DMS53 treated with DMSO at 0.1 percent for 48 hours (cell line): ENCODE results near the gene KRT13.

Experiments used
- DNase-seq: peaks from one replicate; lab custom pipeline; 2025; ENCODE audit not compliant: unreplicated experiment; lab: John Stamatoyannopoulos, UW

KRT13 gene

DNA sequence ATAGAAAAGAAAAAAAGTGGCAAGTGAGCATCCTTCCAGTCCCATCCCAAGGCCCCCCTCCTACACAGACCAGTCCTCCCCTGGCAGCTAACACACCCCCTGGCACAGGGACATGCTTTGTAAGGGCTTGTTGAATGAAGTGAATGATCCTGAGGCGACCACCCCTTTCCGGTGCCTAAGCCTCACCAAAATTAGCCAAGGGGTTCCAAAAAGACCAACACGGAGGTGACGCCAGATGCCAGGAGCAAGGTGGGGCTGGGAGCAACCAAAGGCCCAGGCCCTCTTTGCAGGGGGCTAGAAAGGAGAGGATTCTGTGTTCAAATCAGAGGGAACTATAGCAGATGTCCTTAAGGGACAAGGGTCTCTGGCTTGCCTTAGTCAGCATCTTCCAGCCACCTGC, 30.0 kb downstream of the KRT13 start:
- DNase-seq, result no peak

DNA sequence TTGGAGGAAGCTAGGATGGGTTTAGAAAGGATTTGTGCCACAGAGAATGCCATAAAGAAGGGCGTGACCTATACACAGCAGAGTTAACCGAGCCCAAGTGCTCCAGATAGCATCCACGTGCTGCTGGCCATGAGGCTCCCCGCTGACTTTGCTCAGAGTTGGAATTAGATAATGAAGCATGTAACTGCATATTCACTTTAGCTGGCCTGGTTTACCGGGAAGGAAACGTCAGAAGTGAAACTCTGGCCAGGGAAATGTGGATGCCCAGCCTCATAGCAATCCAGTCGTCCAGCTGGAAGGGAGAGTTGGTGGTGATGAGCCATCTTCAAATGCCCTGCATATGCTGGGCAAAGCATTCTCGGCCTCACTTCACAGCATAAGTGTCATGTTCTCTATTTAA, 30.5 kb downstream of the KRT13 start:
- no peak for DNase-seq

DNA sequence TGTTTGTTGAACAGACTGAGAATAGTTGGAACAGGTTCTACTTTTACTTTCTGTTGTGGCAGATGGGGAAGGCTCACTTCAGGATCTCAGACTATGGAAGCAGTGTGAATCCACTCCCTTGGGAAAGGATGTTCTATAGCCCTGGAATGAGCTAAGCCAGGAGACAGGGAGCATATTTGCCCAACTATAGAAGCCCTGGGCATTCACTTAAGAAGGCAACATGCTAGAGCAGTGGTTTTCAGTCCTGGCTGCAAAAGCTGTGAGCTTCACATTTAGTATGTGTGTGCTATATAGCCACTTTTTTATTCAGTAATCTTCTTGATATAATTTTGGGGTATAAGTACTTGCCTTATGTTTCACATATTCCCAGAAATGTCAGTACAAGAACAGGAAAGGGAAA, 37.1 kb downstream of the KRT13 start:
- DNase-seq, result no peak

DNA sequence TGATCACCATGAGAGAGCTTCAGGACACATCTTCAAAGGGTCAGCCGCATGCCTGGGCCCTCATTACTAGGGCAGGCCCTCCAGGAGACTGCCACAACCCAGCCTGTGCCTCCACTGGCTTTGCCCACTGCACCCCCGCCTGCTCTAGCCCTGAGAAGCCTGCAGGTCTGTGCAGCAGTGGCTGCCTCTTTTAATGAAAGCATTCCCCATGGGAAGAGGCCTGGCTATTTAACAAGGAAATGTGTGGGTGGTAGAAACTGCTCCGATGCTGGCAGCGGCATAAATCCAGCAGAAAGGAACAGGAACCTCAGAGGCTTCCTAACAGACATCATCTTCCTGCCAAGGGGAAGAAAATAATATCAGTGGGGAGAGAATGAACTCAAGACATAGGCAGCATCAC, 37.9 kb downstream of the KRT13 start:
- no peak for DNase-seq

DNA sequence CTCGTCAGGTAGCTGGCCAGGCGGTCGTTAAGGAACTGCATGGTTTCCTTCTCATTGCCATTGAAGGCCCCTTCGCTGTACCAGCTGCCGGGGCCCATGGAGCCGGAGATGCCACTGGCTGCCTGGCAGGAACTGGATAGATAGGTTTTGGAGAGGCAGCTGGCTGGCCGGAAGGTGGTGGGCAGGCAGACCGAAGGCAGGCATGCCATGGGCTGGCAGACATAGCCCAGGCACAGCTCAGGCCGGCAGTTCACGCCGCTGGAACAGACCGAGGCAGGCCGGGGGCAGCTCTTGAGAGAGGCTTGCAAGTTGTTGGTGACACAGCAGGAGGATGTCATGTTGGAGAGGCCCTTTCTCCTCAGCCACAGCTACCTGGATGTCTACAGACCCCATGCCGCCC, 38.4 kb downstream of the KRT13 start, which contains the start of gene KRT32:
Gene KRT32 (minus strand): TSS at position 399 of the 400 bp plus-strand sequence. CDS start 61 bp downstream, at position 338.
- no peak for DNase-seq

DNA sequence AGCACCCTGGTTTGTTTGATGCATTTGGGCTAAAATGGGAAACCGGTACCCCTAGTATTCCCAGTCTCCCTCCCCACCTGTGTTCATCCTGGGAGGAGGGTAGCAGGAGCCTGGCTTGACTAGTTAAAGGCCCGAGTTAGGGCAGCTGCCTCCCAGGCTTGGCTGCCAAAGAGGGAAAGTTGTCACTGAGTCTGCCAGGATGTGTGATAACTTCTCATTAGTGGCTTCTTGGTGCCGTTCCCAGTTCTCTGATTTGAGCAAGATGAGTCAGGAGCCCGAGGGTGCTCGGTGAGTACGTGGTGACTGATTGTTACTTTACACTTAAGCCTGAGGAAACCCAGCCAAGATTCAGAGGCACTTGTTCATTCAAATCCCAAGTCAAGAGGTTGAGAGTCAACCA, 40.7 kb downstream of the KRT13 start:
- no peak for DNase-seq

DNA sequence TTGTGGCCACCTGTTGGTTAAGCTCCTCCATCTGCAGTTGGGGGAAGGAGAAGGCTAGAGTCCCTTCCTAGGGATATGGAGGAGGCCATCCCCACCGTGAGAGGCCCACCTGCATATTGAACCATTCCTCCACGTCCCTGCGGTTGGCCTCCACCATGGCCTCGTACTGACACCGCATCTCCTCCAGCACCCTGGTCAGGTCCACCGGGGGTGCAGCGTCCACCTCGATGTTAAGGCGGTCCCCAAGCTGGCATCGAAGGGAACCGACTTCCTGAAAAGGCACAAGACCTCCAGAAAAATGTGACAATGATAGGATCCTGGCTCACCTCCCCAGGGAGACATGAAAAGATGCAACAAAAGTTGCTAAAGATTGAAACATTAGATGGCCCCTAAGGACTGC, 41.2 kb downstream of the KRT13 start:
- DNase-seq, result no peak

DNA sequence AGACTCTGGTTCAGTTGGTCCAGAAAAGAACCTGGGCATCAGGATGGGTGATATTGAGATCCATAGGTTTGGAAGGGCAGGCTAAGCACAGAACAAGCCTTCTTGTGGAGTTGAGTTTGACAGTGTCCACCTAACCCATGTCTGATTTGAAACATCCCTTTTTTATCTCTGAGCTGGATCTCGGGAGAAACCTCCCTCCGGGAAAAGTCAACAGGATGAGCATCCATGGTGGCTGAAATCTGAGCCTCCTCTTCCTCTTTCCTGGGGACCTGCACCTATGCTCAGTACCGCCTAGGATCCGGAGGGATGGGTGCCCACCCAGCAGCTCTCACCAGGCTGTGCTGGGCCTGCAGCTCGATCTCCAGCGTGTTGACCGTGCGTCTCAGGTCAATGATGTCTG, 41.7 kb downstream of the KRT13 start:
- no peak for DNase-seq

DNA sequence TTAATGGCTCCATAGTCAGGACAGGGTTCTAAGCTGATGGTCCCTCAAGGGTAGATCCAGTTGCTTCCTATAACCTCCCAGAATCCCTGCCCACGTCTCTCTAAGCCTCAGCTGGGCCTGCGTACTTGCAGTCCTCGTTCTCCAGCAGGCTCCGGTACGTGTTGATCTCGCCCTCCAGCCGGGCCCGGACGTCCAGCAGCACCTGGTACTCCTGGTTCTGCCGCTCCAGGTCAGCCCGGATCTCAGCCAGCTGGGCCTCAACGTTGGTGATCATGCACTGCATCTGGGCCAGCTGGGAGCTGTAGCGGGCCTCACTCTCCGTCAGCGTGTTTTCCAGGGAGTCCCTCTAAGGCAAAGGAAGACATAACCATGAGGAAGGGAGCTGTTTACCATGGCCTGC, 42.7 kb downstream of the KRT13 start:
- no peak for DNase-seq

DNA sequence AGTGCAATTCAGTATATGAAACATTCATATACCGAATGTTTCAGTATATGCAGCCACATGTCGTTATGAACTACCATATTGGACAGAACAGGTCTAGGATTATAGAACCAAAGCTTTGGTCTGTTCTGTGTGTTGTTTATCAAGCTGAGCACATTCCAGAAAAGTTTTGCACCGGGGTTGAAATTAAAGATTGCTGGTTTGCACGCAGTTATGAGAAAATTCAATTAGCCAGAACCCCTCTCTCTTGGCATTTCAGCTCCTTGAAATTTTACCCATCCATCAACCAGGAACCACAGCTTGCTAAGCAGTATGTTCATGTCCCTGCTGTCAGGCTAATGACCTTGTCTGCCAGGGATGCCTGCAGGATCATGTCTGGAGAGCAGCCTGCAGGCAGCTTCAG, 47.7 kb downstream of the KRT13 start:
- no peak for DNase-seq

DNA sequence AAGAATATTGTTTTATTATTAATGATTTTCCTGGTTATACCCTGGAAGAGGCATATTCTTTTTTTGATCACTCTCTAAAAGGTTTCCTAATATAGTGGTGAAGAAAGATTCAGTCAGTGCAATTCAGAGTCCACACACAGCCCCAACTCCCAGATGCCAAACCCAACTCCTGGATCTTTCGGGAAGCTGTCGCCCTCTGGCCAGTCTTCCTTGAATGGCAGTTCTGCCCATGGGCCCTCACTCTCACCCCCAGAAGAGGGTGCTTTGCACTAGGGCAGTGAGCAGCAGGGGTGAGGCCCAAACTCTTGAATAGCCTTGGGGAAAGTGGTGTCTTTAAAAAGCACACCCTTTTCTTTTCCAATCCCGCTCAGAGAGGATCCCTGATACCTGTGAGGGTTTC, 49.2 kb downstream of the KRT13 start:
- no peak for DNase-seq

DNA sequence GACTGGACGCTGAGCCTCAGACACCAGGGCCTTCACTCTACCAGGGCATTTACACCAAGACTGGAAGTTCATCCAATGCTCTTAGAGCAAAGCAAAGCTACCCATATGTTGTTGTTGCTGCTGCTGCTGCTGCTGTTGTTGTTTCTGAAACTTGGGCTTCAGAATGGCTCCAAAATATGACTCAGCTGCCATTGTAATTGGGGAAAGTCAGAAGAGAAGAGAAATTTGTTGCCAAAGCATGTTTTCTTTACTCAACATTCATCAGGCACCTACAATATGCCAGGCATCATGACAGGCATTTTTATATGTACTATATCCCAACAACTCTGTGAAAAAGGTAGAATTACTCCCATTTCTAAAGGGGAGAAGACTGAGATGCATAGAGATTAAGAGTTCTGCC, 50.2 kb downstream of the KRT13 start:
- DNase-seq, result no peak

DNA sequence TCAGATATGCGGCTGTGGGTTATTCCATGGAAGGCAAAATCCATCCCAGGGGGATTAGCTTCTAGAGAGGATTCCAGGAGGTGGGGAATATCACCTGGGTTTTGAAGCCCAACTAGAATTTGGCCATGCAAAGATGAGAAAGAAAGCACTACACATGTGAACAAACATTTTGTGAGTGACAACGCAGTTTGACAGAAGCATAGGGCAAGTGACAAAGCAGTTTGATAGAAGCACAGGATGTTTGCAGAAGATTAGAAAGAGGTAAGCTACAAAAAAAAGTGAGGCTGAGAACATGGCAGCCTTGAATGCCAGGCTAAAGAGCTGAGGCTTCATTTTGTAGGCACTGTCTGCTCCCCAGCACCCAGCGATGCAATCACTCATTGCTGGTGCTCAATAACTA, 52.3 kb downstream of the KRT13 start:
- no peak for DNase-seq

DNA sequence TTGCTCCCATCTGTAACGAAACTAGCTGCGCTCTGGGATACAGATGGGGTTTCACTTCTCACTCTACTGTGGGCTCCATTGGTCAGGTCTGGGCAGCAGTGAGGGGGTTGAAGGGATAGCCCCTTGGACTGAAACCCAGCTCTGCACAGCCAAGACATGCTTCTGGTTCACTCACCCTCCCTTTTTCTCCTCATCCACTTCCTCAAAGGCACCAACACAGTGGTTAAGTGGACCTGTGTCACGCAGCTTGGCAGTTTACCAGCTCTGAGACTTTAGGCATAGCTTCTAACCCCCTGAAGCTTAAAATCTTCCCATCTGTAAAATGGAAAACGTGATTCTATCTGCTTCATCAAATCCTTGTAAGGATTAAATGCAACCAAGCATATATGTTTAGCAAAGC, 53.1 kb downstream of the KRT13 start:
- DNase-seq, result no peak

DNA sequence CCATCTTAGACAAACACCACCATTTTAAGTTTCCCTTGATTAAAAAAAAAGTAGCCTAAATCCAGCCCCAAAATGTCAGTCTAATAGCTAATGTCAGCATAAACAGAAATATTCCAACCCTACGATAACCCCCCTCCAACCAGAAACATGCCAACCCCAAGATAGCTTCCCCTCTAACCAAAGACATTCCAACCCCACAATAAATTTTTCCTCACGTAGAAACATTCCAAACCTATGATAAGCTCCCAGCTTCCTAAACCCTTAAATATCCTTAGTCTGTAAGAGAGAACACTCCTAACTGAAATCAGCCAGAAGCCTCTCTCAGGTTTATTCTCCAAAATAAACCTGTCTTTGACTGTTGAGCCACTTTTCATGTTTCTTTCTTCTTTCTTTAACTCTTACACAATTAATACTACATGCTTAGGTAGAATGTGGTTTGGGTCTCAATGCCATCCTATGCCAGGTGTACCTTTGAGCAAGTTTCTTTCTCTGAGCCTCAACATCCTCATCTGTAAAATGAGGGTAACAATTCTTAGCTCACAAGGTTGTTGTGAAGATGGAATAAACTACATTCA, 54.2 kb downstream of the KRT13 start:
- DNase-seq, result no peak
